Ishikawa (cell line): ENCODE data around the gene SPATA6.

Source experiments
- CREB1 ChIP-seq: IDR thresholded peaks from 2 replicates; pipeline ENCODE4 v1.6.1; 2012; ENCODE audit warnings: low read depth
- EP300 ChIP-seq: IDR thresholded peaks from 2 replicates; pipeline ENCODE4 v1.6.1; 2012; ENCODE audit warnings: borderline replicate concordance
- MAX ChIP-seq: IDR thresholded peaks from 2 replicates; pipeline ENCODE4 v1.6.1; 2012
- NFIC ChIP-seq: IDR thresholded peaks from 2 replicates; pipeline ENCODE4 v1.6.1; 2012
- RAD21 ChIP-seq: IDR thresholded peaks from 2 replicates; pipeline ENCODE4 v1.6.1; 2012; ENCODE audit warnings: low read depth
- TAF1 ChIP-seq: IDR thresholded peaks from 2 replicates; pipeline ENCODE4 v1.6.1; 2012; ENCODE audit warnings: low read depth, mild to moderate bottlenecking

DNA sequence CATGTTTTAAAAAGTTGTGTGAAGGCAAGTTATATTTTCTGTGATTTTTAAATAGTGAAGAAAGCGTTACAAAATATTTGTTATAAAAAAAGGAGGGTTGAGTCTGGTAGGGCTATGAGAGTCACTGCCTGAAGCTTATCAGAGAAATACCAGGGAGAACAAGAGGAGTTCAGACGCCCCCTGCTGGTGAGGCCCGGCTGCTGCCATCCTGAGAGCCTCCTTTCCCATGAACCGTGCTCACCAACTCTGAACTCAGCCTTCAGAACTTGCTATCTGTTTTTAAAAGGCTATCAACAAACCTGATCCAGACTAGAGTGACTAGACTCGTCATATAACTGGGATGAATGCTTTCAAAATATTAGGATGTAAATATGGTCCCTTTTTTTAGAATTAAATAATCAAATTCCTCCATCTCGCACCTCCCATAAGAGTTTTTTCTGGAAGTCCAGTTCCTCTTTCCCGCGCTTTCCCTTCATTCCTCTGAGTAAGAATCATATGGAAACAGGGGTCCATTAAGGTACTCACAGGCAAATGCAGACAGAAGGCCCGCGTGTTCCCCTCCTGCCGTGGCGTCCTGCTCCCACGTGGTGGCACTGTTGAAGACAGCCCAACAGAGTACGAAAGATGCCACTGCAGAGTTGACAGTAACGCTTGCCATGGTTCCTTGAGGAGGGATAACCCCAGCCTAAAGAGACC, 26.2 kb upstream of the SPATA6 start:
- TF ChIP-seq RAD21 (peak; percentile 60), TAF1 (no peak), EP300 (no peak), CREB1 (no peak), NFIC (no peak), MAX (no peak)
